ENCODE measurements around the gene IRGC.

IRGC gene

GRCh38 chr19:43682824-43683661 is 32.8 kb upstream of the IRGC start:
- no peaks in the 10 kb centered on the region for H3K27me3 Mint-ChIP-seq

GRCh38 chr19:43683905-43684304 is 32.0 kb upstream of the IRGC start:
- Mint-ChIP-seq H3K4me1 (peaks cover 7% of the 10 kb centered on the region), H3K4me3 (no peak overlapping the region), H3K27ac (no peak overlapping the region), H3K36me3 (no peaks in the 10 kb centered on the region), H3K9me3 (no peaks in the 10 kb centered on the region), H3K27me3 (no peaks in the 10 kb centered on the region)
- ATAC-seq = no peak

More at GRCh38 chr19:43682824-43683661, 32.8 kb upstream of the IRGC start:
- Mint-ChIP-seq H3K27ac (no peak overlapping the region), H3K9me3 (no peaks in the 10 kb centered on the region), H3K4me1 (peaks cover 7% of the 10 kb centered on the region), H3K36me3 (no peaks in the 10 kb centered on the region), H3K4me3 (no peak overlapping the region)
- no peak for ATAC-seq

GRCh38 chr19:43684326-43684725 is 31.6 kb upstream of the IRGC start:
- ATAC-seq = peak; percentile 46
- no peaks in the 10 kb centered on the region for H3K36me3 Mint-ChIP-seq
- peaks cover 7% of the 10 kb centered on the region for H3K4me1 Mint-ChIP-seq
- H3K4me3 Mint-ChIP-seq = no peak overlapping the region
- H3K9me3 Mint-ChIP-seq = no peaks in the 10 kb centered on the region
- H3K27ac Mint-ChIP-seq = no peak overlapping the region
- H3K27me3 Mint-ChIP-seq = no peaks in the 10 kb centered on the region

GRCh38 chr19:43687660-43687997 is 28.2 kb upstream of the IRGC start:
- H3K4me1 Mint-ChIP-seq = peaks cover 7% of the 10 kb centered on the region
- peaks cover 5% of the 10 kb centered on the region for H3K9me3 Mint-ChIP-seq
- H3K27ac Mint-ChIP-seq = no peak overlapping the region
- no peaks in the 10 kb centered on the region for H3K36me3 Mint-ChIP-seq
- no peak for ATAC-seq
- no peak overlapping the region for H3K4me3 Mint-ChIP-seq
- H3K27me3 Mint-ChIP-seq = no peaks in the 10 kb centered on the region

- ATAC-seq = no peak
- Mint-ChIP-seq H3K9me3 (peaks cover 5% of the 10 kb centered on the region), H3K4me1 (peaks cover 7% of the 10 kb centered on the region), H3K4me3 (no peak overlapping the region), H3K36me3 (no peaks in the 10 kb centered on the region), H3K27me3 (no peaks in the 10 kb centered on the region), H3K27ac (no peak overlapping the region)
Observed at GRCh38 chr19:43688059-43688701, 27.7 kb upstream of the IRGC start.

GRCh38 chr19:43690444-43690843 is 25.4 kb upstream of the IRGC start:
- no peaks in the 10 kb centered on the region for H3K4me1 Mint-ChIP-seq
- ATAC-seq = no peak
- peaks cover 5% of the 10 kb centered on the region for H3K9me3 Mint-ChIP-seq
- no peak overlapping the region for H3K4me3 Mint-ChIP-seq
- peaks cover 15% of the 10 kb centered on the region for H3K27me3 Mint-ChIP-seq
- no peaks in the 10 kb centered on the region for H3K36me3 Mint-ChIP-seq
- no peak overlapping the region for H3K27ac Mint-ChIP-seq

GRCh38 chr19:43690890-43691289 is 25.0 kb upstream of the IRGC start:
- no peak for ATAC-seq
- H3K36me3 Mint-ChIP-seq = no peaks in the 10 kb centered on the region
- no peak overlapping the region for H3K27ac Mint-ChIP-seq
- H3K4me1 Mint-ChIP-seq = no peaks in the 10 kb centered on the region
- no peak overlapping the region for H3K4me3 Mint-ChIP-seq
- peaks cover 5% of the 10 kb centered on the region for H3K9me3 Mint-ChIP-seq
- peaks cover 15% of the 10 kb centered on the region for H3K27me3 Mint-ChIP-seq

GRCh38 chr19:43691755-43692154 is 24.1 kb upstream of the IRGC start:
- no peak for ATAC-seq
- H3K4me3 Mint-ChIP-seq = no peak overlapping the region
- H3K27ac Mint-ChIP-seq = no peak overlapping the region
- no peaks in the 10 kb centered on the region for H3K36me3 Mint-ChIP-seq
- peaks cover 5% of the 10 kb centered on the region for H3K9me3 Mint-ChIP-seq
- no peaks in the 10 kb centered on the region for H3K4me1 Mint-ChIP-seq
- peaks cover 16% of the 10 kb centered on the region for H3K27me3 Mint-ChIP-seq

GRCh38 chr19:43692385-43692784 is 23.5 kb upstream of the IRGC start:
- Mint-ChIP-seq H3K27me3 (peaks cover 22% of the 10 kb centered on the region), H3K4me3 (no peak overlapping the region), H3K27ac (no peak overlapping the region), H3K9me3 (peaks cover 5% of the 10 kb centered on the region), H3K4me1 (no peaks in the 10 kb centered on the region), H3K36me3 (no peaks in the 10 kb centered on the region)
- ATAC-seq = no peak

- H3K27me3 Mint-ChIP-seq = peaks cover 27% of the 10 kb centered on the region
- no peak for ATAC-seq
- no peaks in the 10 kb centered on the region for H3K36me3 Mint-ChIP-seq
- H3K27ac Mint-ChIP-seq = no peak overlapping the region
- H3K4me3 Mint-ChIP-seq = no peak overlapping the region
- H3K9me3 Mint-ChIP-seq = peaks cover 5% of the 10 kb centered on the region
- H3K4me1 Mint-ChIP-seq = no peaks in the 10 kb centered on the region
Observed at GRCh38 chr19:43692877-43693276, 23.0 kb upstream of the IRGC start.

GRCh38 chr19:43694553-43694952 is 21.3 kb upstream of the IRGC start:
- H3K36me3 Mint-ChIP-seq = no peaks in the 10 kb centered on the region
- H3K27ac Mint-ChIP-seq = no peak overlapping the region
- ATAC-seq = no peak
- no peak overlapping the region for H3K4me3 Mint-ChIP-seq
- peaks cover 1% of the 10 kb centered on the region for H3K4me1 Mint-ChIP-seq
- peaks cover 34% of the 10 kb centered on the region for H3K27me3 Mint-ChIP-seq
- peaks cover 5% of the 10 kb centered on the region for H3K9me3 Mint-ChIP-seq

- peaks cover 5% of the 10 kb centered on the region for H3K9me3 Mint-ChIP-seq
- ATAC-seq = no peak
- peaks cover 17% of the 10 kb centered on the region for H3K4me1 Mint-ChIP-seq
- no peak overlapping the region for H3K27ac Mint-ChIP-seq
- H3K4me3 Mint-ChIP-seq = no peak overlapping the region
- H3K36me3 Mint-ChIP-seq = no peaks in the 10 kb centered on the region
- peaks cover 42% of the 10 kb centered on the region for H3K27me3 Mint-ChIP-seq
Observed at GRCh38 chr19:43695985-43696704, 19.7 kb upstream of the IRGC start.

- Mint-ChIP-seq H3K36me3 (no peaks in the 10 kb centered on the region), H3K4me3 (no peak overlapping the region), H3K27ac (no peak overlapping the region), H3K4me1 (peaks cover 23% of the 10 kb centered on the region), H3K27me3 (peaks cover 42% of the 10 kb centered on the region), H3K9me3 (peaks cover 6% of the 10 kb centered on the region)
- ATAC-seq = no peak
Observed at GRCh38 chr19:43697295-43697694, 18.6 kb upstream of the IRGC start.

- peak overlapping the region; percentile 13 for H3K4me3 Mint-ChIP-seq
- H3K27ac Mint-ChIP-seq = peak overlapping the region; percentile 78
Observed at GRCh38 chr19:43699506-43700394, 16.1 kb upstream of the IRGC start.

More at GRCh38 chr19:43699506-43700394, 16.1 kb upstream of the IRGC start:
- Mint-ChIP-seq H3K36me3 (no peaks in the 10 kb centered on the region), H3K9me3 (peaks cover 3% of the 10 kb centered on the region), H3K27me3 (peaks cover 31% of the 10 kb centered on the region), H3K4me1 (peaks cover 23% of the 10 kb centered on the region)
- ATAC-seq = no peak
